Stimulated activated effector memory CD8-positive, alpha-beta T cell treated with anti-CD3 and anti-CD28 coated beads, Interleukin-12 subunit alpha, Interleukin-12 subunit beta, amount 100 ng/mL, for 72 hours (primary cell): ENCODE data around the gene ZNF318.

ENCODE experiments used
- ATAC-seq: fragments of 150-1000 bp; cut with Tn5 transposase; 2 replicates; pipeline ENCODE4 v1.10.0; 2021
- DNase-seq, 2 donors: peaks; one replicate each; pipeline ENCODE4 v3.0.0; 2021 to 2022; ENCODE audit warnings: low spot score in 2 of 2
- H3K27ac Mint-ChIP-seq: one replicate; pipeline ENCODE4 v1.8.0; 2022; ENCODE audit warnings: mild to moderate bottlenecking, mixed read lengths
- H3K36me3 Mint-ChIP-seq: one replicate; pipeline ENCODE4 v1.8.0; 2022; ENCODE audit warnings: mild to moderate bottlenecking, mixed read lengths
- H3K4me1 Mint-ChIP-seq: one replicate; pipeline ENCODE4 v1.8.0; 2022; ENCODE audit warnings: mixed read lengths
- H3K4me3 Mint-ChIP-seq: one replicate; pipeline ENCODE4 v1.8.0; 2022; ENCODE audit warnings: mild to moderate bottlenecking, mixed read lengths
- H3K9me3 Mint-ChIP-seq: one replicate; pipeline ENCODE4 v1.8.0; 2022; ENCODE audit warnings: mixed read lengths

The ZNF318 gene

GRCh38 chr6:43291708-43292107 is 77.7 kb downstream of the ZNF318 start:
- no peak for ATAC-seq
- H3K9me3 Mint-ChIP-seq: no peaks in the 10 kb centered on the region
- H3K4me1 Mint-ChIP-seq: no peaks in the 10 kb centered on the region
- H3K36me3 Mint-ChIP-seq: no peaks in the 10 kb centered on the region
- H3K27ac Mint-ChIP-seq: no peak overlapping the region
- H3K4me3 Mint-ChIP-seq: no peak overlapping the region
- DNase-seq: no peak

GRCh38 chr6:43290905-43291355 is 78.5 kb downstream of the ZNF318 start:
- Mint-ChIP-seq H3K27ac (no peak overlapping the region), H3K4me3 (no peak overlapping the region)

GRCh38 chr6:43290339-43290904 is 79.0 kb downstream of the ZNF318 start:
- H3K27ac Mint-ChIP-seq: no peak overlapping the region
- DNase-seq (no peak), ATAC-seq (no peak)

More at GRCh38 chr6:43290905-43291355, 78.5 kb downstream of the ZNF318 start:
- H3K4me1 Mint-ChIP-seq: no peaks in the 10 kb centered on the region
- no peaks in the 10 kb centered on the region for H3K36me3 Mint-ChIP-seq
- no peak for DNase-seq
- no peaks in the 10 kb centered on the region for H3K9me3 Mint-ChIP-seq
- ATAC-seq: no peak

GRCh38 chr6:43287717-43288679 is 81.4 kb downstream of the ZNF318 start:
- Mint-ChIP-seq H3K4me1 (no peaks in the 10 kb centered on the region), H3K9me3 (no peaks in the 10 kb centered on the region), H3K36me3 (no peaks in the 10 kb centered on the region), H3K27ac (no peak overlapping the region), H3K4me3 (no peak overlapping the region)
- ATAC-seq: peak; percentile 15
- DNase-seq: no peak

More at GRCh38 chr6:43290339-43290904, 79.0 kb downstream of the ZNF318 start:
- H3K36me3 Mint-ChIP-seq: no peaks in the 10 kb centered on the region
- no peak overlapping the region for H3K4me3 Mint-ChIP-seq
- H3K9me3 Mint-ChIP-seq: no peaks in the 10 kb centered on the region
- no peaks in the 10 kb centered on the region for H3K4me1 Mint-ChIP-seq

- H3K9me3 Mint-ChIP-seq: no peaks in the 10 kb centered on the region
- no peaks in the 10 kb centered on the region for H3K4me1 Mint-ChIP-seq
- H3K4me3 Mint-ChIP-seq: no peak overlapping the region
- H3K27ac Mint-ChIP-seq: no peak overlapping the region
- no peak for DNase-seq
- H3K36me3 Mint-ChIP-seq: no peaks in the 10 kb centered on the region
- ATAC-seq: no peak
Measured at GRCh38 chr6:43286980-43287716, 82.3 kb downstream of the ZNF318 start.

GRCh38 chr6:43286456-43286979 is 82.9 kb downstream of the ZNF318 start:
- no peak overlapping the region for H3K4me3 Mint-ChIP-seq
- H3K4me1 Mint-ChIP-seq: no peaks in the 10 kb centered on the region
- H3K36me3 Mint-ChIP-seq: no peaks in the 10 kb centered on the region
- DNase-seq: no peak
- no peak for ATAC-seq
- no peaks in the 10 kb centered on the region for H3K9me3 Mint-ChIP-seq
- no peak overlapping the region for H3K27ac Mint-ChIP-seq
